Mucosa of rectum (tissue), 2 donors: ENCODE measurements around the gene TNS3.

Experiments used
- H3K27ac ChIP-seq, 2 donors: one replicate each; pipeline ENCODE4 v1.7.0; 2013; ENCODE audit warnings: inconsistent platforms in 2 of 2, low read depth in 2 of 2, low read length in 2 of 2
- H3K27me3 ChIP-seq, 2 donors: one replicate each; pipeline ENCODE4 v1.7.0; 2013; ENCODE audit warnings: low read length in 2 of 2; ENCODE audit not compliant: control insufficient read depth in 2 of 2, insufficient read depth in 2 of 2
- H3K36me3 ChIP-seq, 2 donors: one replicate each; pipeline ENCODE4 v1.7.0; 2013; ENCODE audit warnings: low read length in 2 of 2; ENCODE audit not compliant: control insufficient read depth in 2 of 2, insufficient read depth in 2 of 2
- H3K4me1 ChIP-seq, 2 donors: one replicate each; pipeline ENCODE4 v1.7.0; 2013; ENCODE audit warnings: low read length in 2 of 2, mild to moderate bottlenecking in 1 of 2; ENCODE audit not compliant: control insufficient read depth in 2 of 2, insufficient read depth in 2 of 2
- H3K4me3 ChIP-seq, 2 donors: one replicate each; pipeline ENCODE4 v1.7.0; 2013; ENCODE audit warnings: low read length in 2 of 2
- H3K9ac ChIP-seq, 2 donors: one replicate each; pipeline ENCODE4 v1.7.0; 2013; ENCODE audit warnings: low read length in 2 of 2, low read depth in 1 of 2, mild to moderate bottlenecking in 1 of 2
- H3K9me3 ChIP-seq, 2 donors: one replicate each; pipeline ENCODE4 v1.7.0; 2013; ENCODE audit warnings: low read length in 2 of 2; ENCODE audit not compliant: control insufficient read depth in 2 of 2
- donor health status: healthy.
- donor health status: Normal muscosa, but diverticular disease.

Gene TNS3

GRCh38 chr7:47361236-47361635 is 220.7 kb downstream of the TNS3 start:
- peaks cover 14 to 19% of the 10 kb centered on the region in 2 donors for H3K36me3 ChIP-seq
- H3K4me1 ChIP-seq: peaks cover 10 to 15% of the 10 kb centered on the region in 2 donors
- no peak overlapping the region for H3K27ac ChIP-seq

DNA sequence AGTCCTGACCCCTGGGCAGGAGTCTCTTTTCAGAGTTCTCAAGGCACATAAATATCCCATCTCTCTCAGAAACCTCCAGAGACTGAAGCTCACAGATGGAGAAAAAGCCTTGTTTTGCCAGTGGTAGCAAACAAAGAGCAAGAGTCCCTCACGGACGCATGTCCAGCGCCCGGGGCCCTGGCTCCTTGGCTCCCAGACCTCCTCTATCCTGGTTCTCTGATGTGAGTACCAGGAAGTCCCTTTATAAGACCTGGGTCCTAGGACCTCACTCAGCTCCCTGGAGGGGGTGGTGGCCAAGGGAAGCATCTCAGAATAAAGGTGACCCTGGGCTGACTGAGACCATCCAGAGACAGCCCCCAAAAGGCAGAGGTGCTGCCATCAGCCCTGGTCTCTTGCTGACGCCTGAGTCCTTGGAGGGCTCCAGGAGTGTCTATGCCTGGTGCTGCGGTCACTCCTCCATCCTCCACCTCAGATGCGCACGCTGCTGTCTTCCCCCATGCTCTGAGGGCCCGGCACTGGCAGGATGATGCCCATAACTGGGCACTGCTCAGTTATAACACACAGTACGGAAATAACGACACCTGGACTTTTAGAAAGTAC is 221.5 kb downstream of the TNS3 start:
- H3K36me3 ChIP-seq: peaks cover 14 to 15% of the 10 kb centered on the region in 2 donors
- no peaks in the 10 kb centered on the region for H3K9me3 ChIP-seq
- H3K4me3 ChIP-seq: no peak overlapping the region
- H3K27ac ChIP-seq: no peak overlapping the region
- no peaks in the 10 kb centered on the region for H3K27me3 ChIP-seq
- peaks cover 19 to 23% of the 10 kb centered on the region in 2 donors for H3K4me1 ChIP-seq
- no peak overlapping the region for H3K9ac ChIP-seq

More at GRCh38 chr7:47361236-47361635, 220.7 kb downstream of the TNS3 start:
- H3K9ac ChIP-seq: no peak overlapping the region
- H3K9me3 ChIP-seq: no peaks in the 10 kb centered on the region
- H3K4me3 ChIP-seq: no peak overlapping the region
- H3K27me3 ChIP-seq: no peaks in the 10 kb centered on the region

GRCh38 chr7:47358944-47359588 is 222.8 kb downstream of the TNS3 start:
- Histone ChIP-seq H3K9me3 (no peaks in the 10 kb centered on the region), H3K27ac (peak overlapping the region; percentile 76 to 78), H3K36me3 (peaks cover 11 to 14% of the 10 kb centered on the region in 2 donors), H3K27me3 (no peaks in the 10 kb centered on the region), H3K9ac (no peak overlapping the region), H3K4me1 (peaks cover 30 to 35% of the 10 kb centered on the region in 2 donors), H3K4me3 (no peak overlapping the region)

- H3K27ac ChIP-seq: peak overlapping the region; percentile 76 to 78
- H3K9me3 ChIP-seq: no peaks in the 10 kb centered on the region
- no peaks in the 10 kb centered on the region for H3K27me3 ChIP-seq
- no peak overlapping the region for H3K9ac ChIP-seq
- H3K36me3 ChIP-seq: peaks cover 6 to 8% of the 10 kb centered on the region in 2 donors
- peaks cover 30 to 35% of the 10 kb centered on the region in 2 donors for H3K4me1 ChIP-seq
- H3K4me3 ChIP-seq: no peak overlapping the region
Observed at GRCh38 chr7:47358357-47358756, 223.6 kb downstream of the TNS3 start.

DNA sequence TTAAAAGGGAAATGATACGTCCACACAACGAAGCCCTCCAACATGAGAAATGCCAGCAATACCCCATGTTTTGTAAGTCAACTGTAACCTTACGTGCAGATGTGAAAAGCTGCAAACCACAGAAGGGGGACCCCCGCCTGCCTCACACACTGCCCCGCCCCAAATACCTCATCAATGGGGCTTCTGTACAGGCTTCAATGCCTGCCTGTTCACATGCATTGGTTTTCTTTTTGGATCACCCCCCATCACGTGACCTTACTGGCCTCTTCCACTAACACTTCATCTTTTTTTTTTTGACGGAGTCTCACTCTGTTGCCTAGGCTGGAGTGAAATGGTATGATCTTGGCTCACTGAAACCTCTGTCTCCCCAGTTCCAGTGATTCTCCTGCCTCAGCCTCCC is 224.0 kb downstream of the TNS3 start:
- peaks cover 30 to 35% of the 10 kb centered on the region in 2 donors for H3K4me1 ChIP-seq

DNA sequence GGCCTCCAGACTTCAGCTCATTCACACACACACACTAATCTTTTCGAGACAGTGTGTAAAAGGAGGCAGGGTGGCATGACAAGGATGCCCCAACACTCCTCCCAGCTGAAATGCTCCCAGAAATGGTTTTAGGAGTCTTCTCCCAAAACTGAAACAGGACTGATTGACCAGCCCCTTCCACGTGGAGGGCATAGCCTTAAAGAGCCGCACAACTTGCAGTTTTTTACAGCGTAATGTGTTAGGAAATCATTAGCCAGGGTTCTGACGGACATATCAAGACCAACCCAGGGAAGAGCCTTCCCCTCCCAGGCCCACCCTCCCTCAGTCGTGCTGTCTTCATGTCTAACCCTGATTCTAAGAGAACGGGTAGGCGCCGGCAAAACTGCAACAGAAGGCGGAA is 224.6 kb downstream of the TNS3 start:
- Histone ChIP-seq H3K4me3 (no peak overlapping the region), H3K27me3 (no peaks in the 10 kb centered on the region), H3K4me1 (peaks cover 30 to 35% of the 10 kb centered on the region in 2 donors), H3K36me3 (peaks cover 2 to 10% of the 10 kb centered on the region in 2 donors), H3K9ac (peak overlapping the region in 1 of 2 donors; percentile 33), H3K27ac (peak overlapping the region; percentile 76 to 78), H3K9me3 (no peaks in the 10 kb centered on the region)

More for the DNA sequence above, 224.0 kb downstream of the TNS3 start:
- peaks cover 6 to 8% of the 10 kb centered on the region in 2 donors for H3K36me3 ChIP-seq
- H3K27me3 ChIP-seq: no peaks in the 10 kb centered on the region
- H3K9me3 ChIP-seq: no peaks in the 10 kb centered on the region
- H3K27ac ChIP-seq: peak overlapping the region; percentile 76 to 78
- H3K9ac ChIP-seq: no peak overlapping the region
- no peak overlapping the region for H3K4me3 ChIP-seq

- Histone ChIP-seq H3K27ac (peak overlapping the region in 1 of 2 donors; percentile 78), H3K4me1 (peaks cover 30 to 35% of the 10 kb centered on the region in 2 donors), H3K36me3 (peaks cover 6 to 13% of the 10 kb centered on the region in 2 donors), H3K9me3 (no peaks in the 10 kb centered on the region), H3K27me3 (no peaks in the 10 kb centered on the region), H3K9ac (no peak overlapping the region), H3K4me3 (no peak overlapping the region)
Observed at GRCh38 chr7:47356261-47356660, 225.7 kb downstream of the TNS3 start.

DNA sequence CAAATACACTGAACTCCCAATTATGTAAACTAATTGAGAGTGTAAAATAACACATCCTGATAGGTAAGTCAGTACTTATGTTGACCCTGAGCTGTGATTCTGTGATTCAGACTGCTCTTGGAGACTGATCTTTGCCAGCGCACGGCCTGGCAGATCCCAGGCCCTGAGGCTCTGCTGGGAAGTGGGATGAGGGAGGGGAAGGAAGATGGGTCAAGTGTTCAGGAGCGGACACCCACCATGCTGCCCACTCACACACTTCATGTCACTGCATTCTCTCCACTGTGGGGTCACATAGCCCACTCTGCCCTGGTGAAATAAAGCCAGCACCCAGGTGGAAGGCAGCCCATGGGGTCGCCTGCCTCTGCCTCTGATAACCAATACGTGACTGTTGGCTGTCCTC is 226.2 kb downstream of the TNS3 start:
- Histone ChIP-seq H3K9ac (peak overlapping the region in 1 of 2 donors; percentile 45), H3K4me1 (peaks cover 30 to 35% of the 10 kb centered on the region in 2 donors), H3K9me3 (no peaks in the 10 kb centered on the region), H3K4me3 (peak overlapping the region in 1 of 2 donors; percentile 14), H3K27me3 (no peaks in the 10 kb centered on the region), H3K36me3 (peaks cover 6 to 15% of the 10 kb centered on the region in 2 donors), H3K27ac (peak overlapping the region; percentile 61 to 78)

- H3K27me3 ChIP-seq: no peaks in the 10 kb centered on the region
- H3K4me1 ChIP-seq: peaks cover 30 to 35% of the 10 kb centered on the region in 2 donors
- H3K36me3 ChIP-seq: peaks cover 6 to 17% of the 10 kb centered on the region in 2 donors
- peak overlapping the region; percentile 45 to 49 for H3K9ac ChIP-seq
- peak overlapping the region; percentile 19 to 31 for H3K4me3 ChIP-seq
- no peaks in the 10 kb centered on the region for H3K9me3 ChIP-seq
- H3K27ac ChIP-seq: peak overlapping the region; percentile 72 to 78
Observed at GRCh38 chr7:47354831-47355541, 226.9 kb downstream of the TNS3 start.

DNA sequence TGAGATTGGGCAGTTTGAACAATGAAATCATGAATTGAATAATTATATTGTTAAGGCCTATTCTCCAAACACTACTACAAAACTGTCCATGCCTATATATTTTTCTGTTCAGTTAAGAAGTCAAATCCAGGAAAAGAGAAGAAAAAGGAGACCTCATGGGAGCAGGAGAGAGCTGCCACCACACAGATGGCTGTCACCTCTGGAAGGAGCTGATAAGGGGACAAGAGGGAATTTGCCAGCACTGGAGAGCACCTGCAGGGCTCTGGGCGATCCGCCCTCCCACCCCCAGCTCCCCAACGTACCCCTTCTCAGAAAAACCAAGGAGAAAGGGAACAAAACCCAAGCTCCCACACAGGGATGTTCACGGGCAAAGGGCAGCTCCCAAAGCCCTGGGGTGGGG is 227.8 kb downstream of the TNS3 start:
- peaks cover 30 to 35% of the 10 kb centered on the region in 2 donors for H3K4me1 ChIP-seq
- H3K27ac ChIP-seq: peak overlapping the region in 1 of 2 donors; percentile 67
- H3K27me3 ChIP-seq: no peaks in the 10 kb centered on the region
- H3K9me3 ChIP-seq: no peaks in the 10 kb centered on the region
- peaks cover 6 to 17% of the 10 kb centered on the region in 2 donors for H3K36me3 ChIP-seq
- H3K4me3 ChIP-seq: no peak overlapping the region
- no peak overlapping the region for H3K9ac ChIP-seq
